Measurements from ENCODE around the gene FKBP1A. TPM values are rescaled to one million over a fixed set of nuclear protein-coding genes. Genes with fewer than 3 reads are reported as not detected.

The FKBP1A gene
- total and polyA plus RNA-seq, 10 of the 15 experiments (the other 5 are each of a cell fraction or from before 2014, with no cell fraction given) = 103 to 687 (median 254) TPM

GRCh38 chr20:1393507-1393882 is 641 bp upstream of the FKBP1A start:
- DNase-seq (ENCODE audit: low read depth, low spot score) = no peak
- peak overlapping the region; percentile 86; the same call in 1 of the 2 replicates for H2AFZ ChIP-seq (ENCODE audit: control insufficient read depth, low read depth, low read length)
- TF ChIP-seq NFYB (IDR thresholded peaks at IDR 0.05; ENCODE audit: insufficient read depth, low read depth, low read length) = no peak
- TF ChIP-seq ZNF217 (IDR thresholded peaks at IDR 0.05) = no peak
- TF ChIP-seq, protein P1, sequence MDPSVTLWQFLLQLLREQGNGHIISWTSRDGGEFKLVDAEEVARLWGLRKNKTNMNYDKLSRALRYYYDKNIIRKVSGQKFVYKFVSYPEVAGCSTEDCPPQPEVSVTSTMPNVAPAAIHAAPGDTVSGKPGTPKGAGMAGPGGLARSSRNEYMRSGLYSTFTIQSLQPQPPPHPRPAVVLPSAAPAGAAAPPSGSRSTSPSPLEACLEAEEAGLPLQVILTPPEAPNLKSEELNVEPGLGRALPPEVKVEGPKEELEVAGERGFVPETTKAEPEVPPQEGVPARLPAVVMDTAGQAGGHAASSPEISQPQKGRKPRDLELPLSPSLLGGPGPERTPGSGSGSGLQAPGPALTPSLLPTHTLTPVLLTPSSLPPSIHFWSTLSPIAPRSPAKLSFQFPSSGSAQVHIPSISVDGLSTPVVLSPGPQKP (IDR thresholded peaks at IDR 0.05; ENCODE audit: low read depth, low read length) = no peak
- TF ChIP-seq HDAC6 (IDR thresholded peaks at IDR 0.05; ENCODE audit: unreplicated experiment) = no peak
- TF ChIP-seq ETV6 (conservative IDR thresholded peaks at IDR 0.05 in 1 of 2, IDR thresholded peaks at IDR 0.05 in 1 of 2; ENCODE audit: borderline replicate concordance in 1 of 2, low read depth in 1 of 2) = no peak
- no peak for TF ChIP-seq EGR1 (IDR thresholded peaks at IDR 0.05; ENCODE audit: borderline replicate concordance in 1 of 2, low read depth in 2 of 2, low read length in 2 of 2)
- TF ChIP-seq CREM (IDR thresholded peaks at IDR 0.05; ENCODE audit: low read depth) = no peak
- no peak for TF ChIP-seq ZNF384 (IDR thresholded peaks at IDR 0.05; ENCODE audit: borderline replicate concordance, low read depth, low read length)
- TF ChIP-seq CBX3 (IDR thresholded peaks at IDR 0.05; ENCODE audit: borderline replicate concordance, low read depth) = no peak
- TF ChIP-seq GATAD2B (conservative IDR thresholded peaks at IDR 0.05; ENCODE audit: low read depth) = no peak
- TF ChIP-seq CTCF (IDR thresholded peaks at IDR 0.05 in 2 of 3, conservative IDR thresholded peaks at IDR 0.05 in 1 of 3; ENCODE audit: control insufficient read depth in 2 of 3, extremely low read depth in 1 of 3, insufficient read depth in 1 of 3, low read depth in 3 of 3, low read length in 3 of 3) = no peak
- H3K27ac ChIP-seq (ENCODE audit: control insufficient read depth, insufficient read depth) = no peak overlapping the region
- H3K36me3 ChIP-seq (ENCODE audit: control insufficient read depth in 2 of 2, insufficient read depth in 2 of 2, low read length in 1 of 2) = no peaks in the 10 kb centered on the region; a peak in 1 of 4 replicates
- ChIA-PET POLR2A (interaction anchor here (0.6 to 5.8 kb wide), 9 partner anchors 9 to 1083 kb away, joined by 3 to 76 read pairs (median 4); partner anchors contain the start of gene SDCBP2), RAD21 (ENCODE audit: unreplicated experiment) (interaction anchor here (1.0 to 1.3 kb wide), 4 partner anchors 17 to 72 kb away, joined by 3 to 6 read pairs (median 4); partner anchors contain the start of gene SDCBP2), SMC1A (ENCODE audit: uncharacterized antibody, unreplicated experiment) (interaction anchor here (1.0 to 5.8 kb wide), 4 partner anchors 11 to 69 kb away, joined by 4 to 52 read pairs (median 22); partner anchors contain the start of gene SDCBP2), CTCF (interaction anchor here (0.8 to 5.2 kb wide), 4 partner anchors 20 to 66 kb away, joined by 3 to 41 read pairs (median 10); partner anchors contain the start of gene SDCBP2)
- intact Hi-C loops (cut with micrococcal nuclease; ENCODE audit: unreplicated experiment) = loop anchor here (5.0 kb wide), 2 partner anchors 44 to 276 kb away; partner anchors contain the start of gene PSMF1
- no peak for ATAC-seq
- no peaks in the 10 kb centered on the region for H3K9me3 ChIP-seq (replicated peaks; ENCODE audit: control insufficient read depth, insufficient read depth, low read length)
- H4K20me1 ChIP-seq (ENCODE audit: control insufficient read depth, insufficient read depth) = 0 out of 2 replicates have a peak, but pooled peaks cover 3% of the 10 kb centered on the region
- in situ Hi-C loops (cut with MboI) = no loop called here
- H3K4me2 ChIP-seq (ENCODE audit: control insufficient read depth, insufficient read depth) = peak overlapping the region; percentile 86
- 19% methylated on average over 7 of the region's 7 CpGs for WGBS (ENCODE audit: insufficient coverage, insufficient replicate concordance, low lambda C conversion rate, missing lambda C conversion rate)
- no peak for FAIRE-seq
- no peak overlapping the region for H3K9ac ChIP-seq (ENCODE audit: control insufficient read depth, insufficient read depth, low read length)
- no TSS peak for BruUV-seq (replicated peaks)
- peaks cover 13% of the 10 kb centered on the region for H3K4me1 ChIP-seq (ENCODE audit: control insufficient read depth, insufficient read depth, low read length)
- peak overlapping the region; percentile 99 for H3K4me3 ChIP-seq
- H3K79me2 ChIP-seq (ENCODE audit: control insufficient read depth, insufficient read depth, low read length) = peaks cover 43% of the 10 kb centered on the region
- H3K27me3 ChIP-seq (replicated peaks in 1 of 2; ENCODE audit: control insufficient read depth in 2 of 2, insufficient read depth in 2 of 2, low read length in 1 of 2) = no peaks in the 10 kb centered on the region; a peak in 2 of 4 replicates

Data from GM12878 (cell line).